Esophagus muscularis mucosa (tissue), 4 donors: ENCODE measurements around the gene ADCY6. TPM values are rescaled to one million over a fixed set of nuclear protein-coding genes. Genes with fewer than 3 reads are reported as not detected.
A peak's percentile ranks its signal among the peaks of the same experiment; 100 is the strongest.

Source experiments
- DNase-seq: peaks from one replicate; pipeline ENCODE4 v3.0.0-alpha.2; 2017; ENCODE audit errors: extremely low spot score
- H3K27ac ChIP-seq, 4 donors: fragments of 200-600 bp; sonication (generic); replicated peaks in 1 of 4; 1 replicate in 3 of 4; 2 replicates in 1 of 4; pipeline ENCODE4 v1.5.1; 2016 to 2019; ENCODE audit warnings: mild to moderate bottlenecking in 1 of 4
- H3K27me3 ChIP-seq, 4 donors: fragments of 200-600 bp; sonication (generic); one replicate each; pipeline versions ENCODE4 v1.5.1 to v1.6.0; 2016 to 2019
- H3K36me3 ChIP-seq, 4 donors: fragments of 200-600 bp; sonication (generic); one replicate each; pipeline ENCODE4 v1.5.1; 2016 to 2019
- H3K4me1 ChIP-seq, 4 donors: fragments of 200-600 bp; sonication (generic); one replicate each; pipeline ENCODE4 v1.5.1; 2016 to 2019
- H3K4me3 ChIP-seq, 4 donors: fragments of 200-600 bp; sonication (generic); 1 replicate in 2 of 4; 2 replicates in 2 of 4; pipeline ENCODE4 v1.5.1; 2016 to 2019; ENCODE audit warnings: mild to moderate bottlenecking in 4 of 4, moderate library complexity in 1 of 4
- H3K9me3 ChIP-seq, 4 donors: fragments of 200-600 bp; sonication (generic); 1 replicate in 3 of 4; 2 replicates in 1 of 4; pipeline ENCODE4 v1.5.1; 2016 to 2019
- CTCF ChIP-seq, 3 experiments: fragments of 200-600 bp in 2 of 3; fragments of 450-650 bp in 1 of 3; sonication (generic) in 2 of 3; IDR thresholded peaks; one replicate each; pipeline ENCODE4 v1.5.1; 2017 to 2019; ENCODE audit warnings: antibody characterized with exemption in 3 of 3, mild to moderate bottlenecking in 2 of 3, moderate library complexity in 1 of 3
- EP300 ChIP-seq: sonication (generic); formaldehyde crosslinking; IDR thresholded peaks from one replicate; pipeline ENCODE4 v1.6.1; 2017; ENCODE audit warnings: antibody characterized with exemption
- POLR2A ChIP-seq: fragments of 450-650 bp; IDR thresholded peaks from one replicate; pipeline ENCODE4 v1.6.1; 2017; ENCODE audit warnings: antibody characterized with exemption, moderate library complexity, mild to moderate bottlenecking, low read depth
- POLR2AphosphoS5 ChIP-seq, 2 donors: sonication (generic); formaldehyde crosslinking; IDR thresholded peaks; one replicate each; pipeline ENCODE4 v1.6.1; 2017; ENCODE audit warnings: antibody characterized with exemption in 2 of 2
- WGBS: methylation state at CpG from one replicate; pipeline ENCODE4 v1.1.5; 2018; 5-methylcytosine and 5-hydroxymethylcytosine counted together
- intact Hi-C: fragments of 100-400 bp; cut with DNase I; formaldehyde crosslinking; loops from one replicate; pipeline ENCODE4 v1.15.1; 2023
- total RNA-seq, 4 donors: library from RNA; depleted of rRNA; stranded (reverse); fragments of >200 nt; gene quantifications; one replicate each; pipeline versions ENCODE4 v1.1.0 to v1.2.1, GENCODE V29; 2016

ADCY6 gene
- total RNA-seq, 4 donors from 2014 or later = 17.9 to 35.5 (median 24.0) TPM

DNA sequence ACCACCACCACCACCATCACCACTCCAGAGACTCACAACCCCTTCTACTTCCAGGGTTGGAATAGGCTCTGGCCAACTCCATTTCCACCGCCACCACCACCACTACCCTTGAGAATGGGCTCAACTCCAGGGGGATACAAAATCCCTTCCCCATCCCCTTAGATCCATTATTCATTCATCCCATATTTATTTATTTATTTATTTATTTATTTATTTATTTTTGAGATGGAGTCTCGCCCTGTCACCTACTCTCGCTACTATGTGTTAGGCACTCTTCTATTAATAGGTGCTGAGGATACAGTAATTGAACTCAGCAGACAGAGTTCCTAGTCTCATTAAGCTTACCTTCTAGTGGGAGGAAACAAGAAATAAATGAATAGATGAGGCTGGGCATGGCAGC lies 4.8 kb upstream of the ADCY6 start:
- 91% methylated on average over 3 of the region's 3 CpGs for WGBS
- intact Hi-C loops = no loop called here
- DNase-seq = no peak
- no peak overlapping the region for H3K27ac ChIP-seq
- H3K4me3 ChIP-seq = no peak overlapping the region
- no peaks in the 10 kb centered on the region for H3K9me3 ChIP-seq
- no peaks in the 10 kb centered on the region for H3K36me3 ChIP-seq
- TF ChIP-seq POLR2AphosphoS5 (IDR thresholded peaks at IDR 0.05) = no peak
- TF ChIP-seq POLR2A = no peak
- TF ChIP-seq CTCF (IDR thresholded peaks at IDR 0.05) = no peak
- no peak for TF ChIP-seq EP300
- H3K27me3 ChIP-seq = no peaks in the 10 kb centered on the region
- H3K4me1 ChIP-seq = peaks cover 10 to 21% (median 19%) of the 10 kb centered on the region in 4 donors

GRCh38 chr12:48789858-48790326 lies 1.0 kb upstream of the ADCY6 start:
- intact Hi-C loops = no loop called here
- H3K4me1 ChIP-seq = peaks cover 34 to 44% (median 42%) of the 10 kb centered on the region in 4 donors

GRCh38 chr12:48788524-48788853 lies 400 bp downstream of the ADCY6 start:
- no peaks in the 10 kb centered on the region for H3K27me3 ChIP-seq
- no peak for TF ChIP-seq POLR2AphosphoS5 (IDR thresholded peaks at IDR 0.05)
- no peak for TF ChIP-seq EP300
- no peak for TF ChIP-seq CTCF (IDR thresholded peaks at IDR 0.05)
- TF ChIP-seq POLR2A = no peak
- H3K4me1 ChIP-seq = peaks cover 41 to 44% (median 42%) of the 10 kb centered on the region in 4 donors
- 0% methylated on average over 4 of the region's 25 CpGs for WGBS
- H3K9me3 ChIP-seq = no peaks in the 10 kb centered on the region
- intact Hi-C loops = no loop called here
- H3K4me3 ChIP-seq = peak overlapping the region; percentile 93 to 97 (median 97)
- H3K36me3 ChIP-seq = no peaks in the 10 kb centered on the region
- no peak for DNase-seq
- peak overlapping the region; percentile 88 to 92 (median 89) for H3K27ac ChIP-seq

More at GRCh38 chr12:48789858-48790326, 1.0 kb upstream of the ADCY6 start:
- WGBS = 9% methylated on average over 4 of the region's 4 CpGs
- peak overlapping the region; percentile 88 to 92 (median 89) for H3K27ac ChIP-seq
- H3K4me3 ChIP-seq = peak overlapping the region; percentile 93 to 97 (median 97)
- H3K27me3 ChIP-seq = no peaks in the 10 kb centered on the region
- TF ChIP-seq EP300 = no peak
- no peak for TF ChIP-seq CTCF (IDR thresholded peaks at IDR 0.05)
- TF ChIP-seq POLR2AphosphoS5 (IDR thresholded peaks at IDR 0.05) = no peak
- no peak for TF ChIP-seq POLR2A
- DNase-seq = no peak
- no peaks in the 10 kb centered on the region for H3K9me3 ChIP-seq
- no peaks in the 10 kb centered on the region for H3K36me3 ChIP-seq

GRCh38 chr12:48787791-48788523 lies 932 bp downstream of the ADCY6 start:
- intact Hi-C loops = no loop called here
- TF ChIP-seq CTCF (IDR thresholded peaks at IDR 0.05) (no peak), EP300 (no peak), POLR2A (no peak), POLR2AphosphoS5 (IDR thresholded peaks at IDR 0.05) (no peak)
- H3K27ac ChIP-seq = peak overlapping the region; percentile 88 to 92 (median 89)
- H3K4me1 ChIP-seq = peaks cover 42 to 45% (median 43%) of the 10 kb centered on the region in 4 donors
- peaks cover 0 to 4% (median 3%) of the 10 kb centered on the region in 4 donors for H3K36me3 ChIP-seq
- 22% methylated on average over 9 of the region's 11 CpGs for WGBS
- H3K4me3 ChIP-seq = peak overlapping the region; percentile 93 to 97 (median 97)
- H3K9me3 ChIP-seq = no peaks in the 10 kb centered on the region
- no peaks in the 10 kb centered on the region for H3K27me3 ChIP-seq
- DNase-seq = no peak
